HG03575 (cell line): Measurements from ENCODE around the gene DAZL.

Experiments used
- ATAC-seq: cut with Tn5 transposase; IDR thresholded peaks from one replicate; pipeline ENCODE4 v1.9.1; 2021; ENCODE audit not compliant: unreplicated experiment, insufficient number of reproducible peaks, low FRiP score; ENCODE audit errors: extremely low read depth

The DAZL gene

DNA sequence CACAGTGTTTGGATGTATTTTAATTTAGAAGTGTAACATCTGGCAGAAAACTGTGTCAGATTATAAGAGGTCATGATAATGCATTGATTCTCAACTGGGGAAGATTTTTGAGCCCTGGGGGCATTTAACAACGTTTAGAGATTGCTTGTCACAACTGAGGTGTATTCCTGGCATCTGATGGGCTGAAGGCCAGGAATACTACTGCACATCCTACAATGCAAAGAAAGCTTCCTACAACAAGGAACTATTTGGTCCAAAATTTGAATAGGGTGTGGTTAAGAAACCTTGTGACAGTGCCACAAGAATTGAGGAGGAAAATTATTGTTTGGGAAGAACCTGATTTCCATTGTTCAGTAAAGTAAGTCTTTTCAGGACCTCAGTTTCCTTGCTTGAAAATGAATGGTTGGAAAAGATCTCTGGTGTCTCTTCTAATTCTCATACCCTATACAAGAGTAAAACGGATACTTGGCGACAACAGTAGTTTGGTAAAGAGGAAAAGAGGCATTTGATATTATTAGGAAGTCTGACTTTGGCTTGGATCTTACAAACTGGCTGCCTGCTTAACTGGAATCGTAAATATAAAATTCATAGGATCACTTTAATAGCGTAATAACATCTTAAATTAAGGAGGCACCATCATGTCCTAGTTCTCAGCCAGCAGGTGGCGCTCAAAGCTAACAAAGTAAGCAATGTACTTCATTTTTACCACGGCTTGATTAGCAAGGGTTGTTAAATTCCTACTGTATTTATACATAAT, 4.3 kb downstream of the DAZL start:
- no peak for ATAC-seq

DNA sequence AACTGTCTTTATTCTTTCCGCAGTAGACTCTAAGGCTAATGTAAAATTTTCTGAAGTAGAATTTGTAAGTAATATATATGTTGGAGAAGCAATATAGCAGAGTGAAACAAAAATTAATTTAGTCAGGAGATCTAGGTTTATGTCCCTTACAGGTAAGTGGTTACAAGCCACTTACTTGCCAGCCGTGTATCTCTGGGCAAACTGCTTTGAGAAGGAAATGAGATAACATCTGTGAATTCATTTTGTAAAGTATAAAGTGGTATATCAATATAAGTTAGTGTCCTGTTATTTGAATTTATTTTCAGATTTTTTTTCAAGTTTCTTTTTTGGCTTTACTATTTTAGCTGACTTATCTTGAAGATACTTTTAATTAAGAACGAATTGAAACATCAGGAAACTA, 5.5 kb downstream of the DAZL start:
- ATAC-seq, result no peak

DNA sequence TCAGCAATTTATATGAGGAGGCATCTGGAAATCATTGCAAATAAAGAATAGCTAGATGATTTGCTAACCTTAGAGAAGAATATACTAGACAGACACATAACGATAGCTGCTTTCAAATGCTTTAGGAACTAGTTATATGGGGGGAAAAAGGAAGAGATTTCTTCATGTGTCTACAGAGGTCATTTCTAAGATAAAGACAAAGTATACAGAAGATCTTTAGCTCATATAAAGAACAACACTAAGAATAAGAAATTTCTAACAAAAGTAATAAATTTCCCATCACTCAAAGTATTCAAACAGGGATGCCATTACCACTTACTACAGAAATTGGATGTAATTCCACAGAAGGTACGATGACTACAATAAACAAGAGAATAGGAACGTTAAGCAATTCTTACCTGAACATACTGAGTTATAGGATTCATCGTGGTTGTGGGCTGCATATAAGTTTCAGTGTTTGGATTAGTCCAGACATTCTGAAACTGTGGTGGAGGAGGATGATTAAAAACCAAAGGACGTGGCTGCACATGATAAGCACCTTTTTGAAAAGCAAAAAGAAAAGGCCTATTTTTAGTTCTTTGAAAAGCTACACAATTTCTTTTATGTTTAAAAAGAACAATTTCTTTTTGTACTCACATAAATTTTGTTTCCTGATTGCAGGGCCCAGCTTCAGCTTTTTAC, 8.7 kb downstream of the DAZL start:
- ATAC-seq, result no peak

DNA sequence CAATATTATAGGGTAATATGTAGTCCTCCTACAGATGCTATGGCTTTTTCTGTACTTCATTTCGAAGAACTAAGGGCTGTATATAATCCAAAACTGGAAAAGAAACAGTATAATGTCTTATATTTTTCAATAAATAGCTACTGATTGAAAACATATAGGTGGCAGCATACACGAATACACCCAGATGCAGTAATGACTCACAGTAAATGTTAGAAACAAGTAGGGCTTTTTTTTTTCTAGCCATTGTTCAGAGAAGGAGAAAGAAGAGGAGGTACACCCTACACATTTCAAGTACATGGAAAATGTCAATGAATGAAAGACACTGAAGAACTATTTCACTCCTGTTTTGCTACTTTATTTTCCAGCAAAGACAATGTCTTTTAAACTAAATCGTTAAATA, 9.4 kb downstream of the DAZL start:
- no peak for ATAC-seq

DNA sequence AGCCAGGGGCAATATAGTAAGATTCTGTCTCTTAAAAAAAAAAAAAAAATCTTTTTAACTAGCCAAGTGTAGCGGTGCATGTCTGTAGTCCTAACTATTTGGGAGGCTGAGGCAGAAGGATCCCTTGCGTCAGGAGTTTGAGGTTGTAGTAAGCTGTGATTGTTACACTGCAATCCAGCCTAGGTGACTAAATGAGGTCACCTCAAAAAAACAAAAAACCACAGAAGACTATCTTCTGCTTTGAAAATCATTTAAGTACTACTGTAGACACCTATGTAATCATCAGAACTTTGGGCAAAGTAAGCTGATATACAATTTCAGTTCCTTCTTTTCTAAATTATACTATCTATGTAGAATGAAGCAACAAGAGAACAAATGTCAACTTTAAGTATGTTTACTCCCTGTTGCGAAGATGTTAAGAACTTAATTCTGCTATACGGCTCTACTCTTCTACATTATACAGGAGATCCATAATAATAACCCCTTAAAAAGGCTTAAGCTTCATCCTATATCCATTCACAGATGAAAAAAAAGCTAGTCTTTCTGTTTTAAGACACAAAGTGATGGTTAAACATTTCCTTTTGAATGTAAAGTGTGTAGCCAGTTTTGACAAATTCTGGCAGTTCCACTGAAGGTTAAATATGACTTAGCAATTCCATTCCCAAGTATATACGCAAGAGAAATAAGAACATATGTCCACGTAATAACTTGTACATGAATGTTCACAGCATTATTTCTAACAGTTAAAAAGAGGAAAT, 15.2 kb downstream of the DAZL start:
- ATAC-seq, result peak; percentile 98

DNA sequence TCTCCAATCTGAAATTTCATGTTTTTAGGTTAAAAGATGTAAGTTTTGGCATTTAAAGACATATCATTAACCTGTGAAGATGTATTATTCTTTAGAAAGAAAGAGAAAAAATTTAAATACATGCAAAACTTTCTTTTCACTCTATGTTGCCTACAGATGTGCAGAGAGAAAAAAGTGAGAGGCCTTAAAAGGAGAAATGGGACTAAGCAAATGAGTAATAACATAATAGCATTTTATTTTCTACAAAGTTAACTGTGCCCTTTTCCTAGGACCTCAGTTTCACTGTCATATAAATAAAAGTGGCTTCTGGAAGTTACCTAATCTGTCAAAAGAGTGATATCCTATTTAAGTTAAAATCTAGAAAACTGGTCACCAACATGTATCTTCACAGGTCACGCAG, 16.1 kb downstream of the DAZL start:
- no peak for ATAC-seq

DNA sequence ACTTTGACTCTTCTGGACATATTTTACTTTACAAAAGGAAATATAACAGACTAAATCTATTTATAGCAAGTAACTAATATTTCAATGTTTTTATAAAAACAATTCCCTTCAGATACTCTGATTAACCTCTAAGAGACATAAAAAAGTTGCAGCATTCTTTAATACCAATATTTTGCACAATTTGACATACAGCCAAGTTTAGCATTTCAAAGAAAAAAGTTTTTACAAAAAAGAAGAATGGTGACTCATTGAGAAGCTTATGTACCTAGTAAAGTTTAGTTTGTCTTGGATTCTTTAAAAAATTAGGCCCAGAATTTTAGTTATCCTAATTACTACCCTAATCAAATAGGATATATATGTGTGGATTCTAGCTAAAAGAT, 17.6 kb downstream of the DAZL start:
- no peak for ATAC-seq

DNA sequence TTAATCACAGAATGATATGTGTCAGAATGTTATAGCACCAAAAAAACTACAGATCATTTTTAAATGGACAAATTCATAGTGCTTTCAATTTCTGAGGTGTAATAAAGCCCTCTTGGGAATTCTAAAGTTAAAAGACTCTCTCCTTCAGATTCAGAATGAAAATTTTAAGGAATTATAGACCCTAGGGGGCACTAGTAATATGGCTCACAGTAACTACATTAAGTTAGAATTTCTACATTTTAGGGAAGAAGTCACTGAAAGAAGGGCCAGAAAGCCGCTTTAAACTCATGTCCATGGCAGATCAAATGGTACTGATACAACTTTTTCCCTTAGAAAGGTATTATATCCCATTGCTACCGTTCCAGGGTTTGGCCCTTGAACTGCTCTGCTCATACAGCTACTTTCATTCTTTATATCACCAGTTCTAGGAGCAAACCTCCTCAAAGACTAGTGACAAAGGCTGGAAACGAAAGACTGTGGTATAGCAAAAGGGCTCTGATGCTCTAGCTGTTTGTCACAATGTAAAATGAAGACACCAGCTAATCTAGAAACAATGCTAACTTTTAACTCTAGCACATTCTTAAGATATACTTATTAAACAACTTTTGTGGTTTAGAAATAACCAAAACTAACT, 18.1 kb downstream of the DAZL start:
- no peak for ATAC-seq

DNA sequence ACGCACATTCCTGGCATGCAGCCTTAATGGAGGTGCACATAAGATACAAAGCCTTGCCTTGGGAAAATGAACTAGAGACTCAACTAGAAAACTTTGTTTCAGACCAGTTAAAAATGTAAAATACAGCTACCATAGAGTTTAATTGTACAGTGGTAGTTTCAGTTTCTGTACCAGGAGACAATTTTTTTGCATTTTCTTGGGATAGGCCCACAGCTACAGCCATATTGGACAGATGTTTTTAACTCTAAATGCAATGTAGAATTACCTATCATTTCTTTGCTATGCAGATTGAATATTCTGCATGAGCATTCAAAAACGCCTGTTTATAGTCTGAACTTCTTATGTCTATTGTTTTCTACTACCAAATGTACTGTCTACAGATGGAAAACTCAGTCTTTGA, 20.3 kb downstream of the DAZL start:
- ATAC-seq, result no peak

DNA sequence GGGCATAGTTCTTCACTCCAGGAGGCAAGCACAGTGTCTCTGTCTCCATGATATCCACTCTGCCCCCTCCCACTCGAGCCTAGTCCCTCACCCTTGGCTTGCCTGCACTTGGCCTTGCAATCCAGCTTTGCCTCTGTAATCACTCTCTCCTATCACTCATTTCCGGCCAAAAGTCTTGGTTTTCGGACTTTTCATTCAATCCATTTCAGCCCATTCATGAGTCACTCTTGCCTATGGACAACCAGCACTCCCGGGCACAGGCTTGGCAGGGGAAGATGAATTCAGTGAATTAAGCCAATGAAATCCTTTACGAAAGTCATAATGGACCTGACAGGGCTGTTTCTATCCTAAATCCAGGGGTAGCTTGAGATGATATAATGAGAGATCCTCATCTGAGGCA, 21.7 kb downstream of the DAZL start:
- ATAC-seq, result no peak

DNA sequence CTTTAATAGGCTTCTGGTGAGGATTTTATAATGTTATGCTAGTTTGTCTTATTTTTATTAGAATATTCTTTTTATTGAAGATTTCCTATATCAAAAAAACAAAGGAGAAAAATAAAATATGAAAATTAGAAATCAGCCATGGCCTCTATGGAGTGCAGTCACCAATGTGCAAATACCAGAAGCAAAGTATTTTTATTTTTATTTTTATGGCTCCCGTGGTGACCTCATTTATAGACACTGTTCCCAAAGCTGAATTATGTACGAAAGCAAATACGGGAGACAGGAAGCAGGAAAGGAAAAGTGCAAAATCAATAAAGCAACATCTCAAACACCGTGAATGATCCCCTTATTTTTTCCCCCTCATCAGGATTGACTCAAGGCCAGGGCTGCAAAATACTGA, 35.1 kb downstream of the DAZL start:
- ATAC-seq, result no peak

DNA sequence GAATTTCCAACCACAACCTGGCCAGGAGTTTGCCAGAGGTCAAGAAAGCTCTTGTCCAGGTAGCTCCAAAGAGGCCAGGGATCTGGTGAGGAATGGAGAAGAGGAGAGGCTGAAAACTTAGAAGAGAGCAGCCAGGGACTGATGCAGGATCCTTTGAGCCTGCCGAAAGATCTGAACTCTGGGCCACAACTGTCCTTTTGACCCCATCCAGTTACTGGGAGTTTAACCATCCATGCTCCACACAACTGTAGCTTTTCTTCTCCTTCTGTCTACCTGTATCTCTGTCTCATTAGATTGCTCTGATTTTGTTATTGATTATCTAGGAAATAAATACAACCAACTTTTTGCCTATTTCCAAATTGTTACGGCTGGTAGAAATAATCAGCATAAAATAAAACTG, 36.7 kb downstream of the DAZL start:
- no peak for ATAC-seq

DNA sequence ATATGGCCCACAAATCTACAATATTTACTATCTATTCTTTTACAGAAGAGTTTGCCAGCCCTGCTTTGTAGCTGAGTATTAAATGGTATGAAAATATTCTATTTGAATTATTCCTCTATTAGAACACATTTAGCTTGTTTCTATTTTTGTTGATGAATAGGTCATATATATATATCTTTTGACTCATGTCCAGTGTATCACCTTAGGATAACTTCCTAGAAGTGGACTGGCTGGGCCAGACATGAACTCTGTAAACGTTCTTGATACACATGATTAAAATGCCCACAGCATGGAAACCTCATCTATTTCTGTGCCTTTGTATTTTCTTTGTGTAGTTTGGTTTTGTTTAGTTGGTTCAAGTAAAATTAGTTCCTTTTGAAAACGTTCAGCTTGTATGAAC, 37.1 kb downstream of the DAZL start:
- ATAC-seq, result no peak

DNA sequence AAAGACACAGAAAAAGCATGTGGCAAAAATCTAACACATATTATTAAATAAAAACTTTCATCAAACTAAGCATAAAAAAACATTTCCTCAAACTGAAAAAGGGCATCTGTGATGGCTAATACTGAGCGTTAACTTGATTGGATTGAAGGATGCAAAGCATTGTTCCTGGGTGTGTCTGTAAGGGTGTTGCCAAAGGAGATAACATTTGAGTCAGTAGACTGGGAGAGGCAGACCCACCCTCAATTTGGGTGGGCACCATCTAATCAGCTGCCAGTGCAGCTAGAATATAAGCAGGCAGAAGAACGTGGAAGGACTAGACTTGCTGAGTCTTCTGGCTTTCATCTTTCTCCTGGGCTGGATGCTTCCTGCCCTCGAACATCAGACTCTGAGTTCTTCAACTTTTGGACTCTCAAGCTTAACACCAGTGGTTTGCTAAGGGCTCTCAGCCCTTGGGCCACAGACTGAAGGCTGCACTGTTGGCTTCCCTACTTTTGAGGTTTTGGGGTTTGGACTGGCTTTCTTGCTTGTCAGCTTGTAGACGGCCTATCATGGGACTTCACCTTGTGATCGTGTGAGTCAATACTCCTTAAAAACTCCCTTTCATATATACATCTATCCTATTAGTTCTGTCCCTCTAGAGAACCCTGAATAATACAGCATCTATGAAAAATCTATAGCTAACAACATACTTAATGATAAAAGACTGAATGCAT, 45.4 kb downstream of the DAZL start:
- ATAC-seq, result no peak

DNA sequence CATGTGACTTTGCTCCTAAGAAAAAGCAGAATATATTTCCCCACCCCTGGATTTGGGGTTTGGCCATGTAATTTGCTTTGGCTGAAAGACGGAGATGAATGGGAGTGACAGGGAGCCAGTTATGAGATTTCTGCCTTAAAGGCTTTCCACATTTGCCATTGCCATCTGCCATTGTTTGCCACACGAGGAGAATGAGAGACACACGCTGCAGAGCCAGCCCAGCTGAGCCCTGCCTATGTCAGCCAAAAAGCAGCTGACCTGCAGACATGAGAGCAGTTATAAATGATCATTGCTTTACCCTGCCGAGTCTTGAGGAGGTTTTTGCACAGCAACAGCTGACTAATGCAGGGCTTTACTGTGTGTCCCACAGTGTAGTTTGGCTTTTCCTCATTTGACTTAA, 51.1 kb downstream of the DAZL start:
- no peak for ATAC-seq

DNA sequence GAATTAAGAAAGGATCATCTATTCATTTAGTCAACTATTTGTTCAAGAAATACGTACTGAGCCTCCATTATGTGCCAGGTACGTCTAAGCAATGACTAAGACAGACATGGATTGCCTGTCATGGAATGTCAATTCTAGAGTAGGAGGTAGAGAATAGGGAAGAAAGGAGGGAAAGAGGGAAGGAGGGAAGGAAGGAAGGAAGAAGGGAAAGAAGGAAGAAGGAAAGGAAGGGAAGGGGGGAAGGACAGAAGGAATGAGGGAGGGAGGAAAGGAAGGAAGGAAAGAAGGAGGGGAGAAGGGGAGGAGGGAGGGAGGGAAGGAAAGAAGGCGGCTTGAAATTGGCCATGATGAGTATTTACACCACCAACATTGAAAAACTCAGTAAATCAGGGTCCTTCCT, 52.5 kb downstream of the DAZL start:
- no peak for ATAC-seq

DNA sequence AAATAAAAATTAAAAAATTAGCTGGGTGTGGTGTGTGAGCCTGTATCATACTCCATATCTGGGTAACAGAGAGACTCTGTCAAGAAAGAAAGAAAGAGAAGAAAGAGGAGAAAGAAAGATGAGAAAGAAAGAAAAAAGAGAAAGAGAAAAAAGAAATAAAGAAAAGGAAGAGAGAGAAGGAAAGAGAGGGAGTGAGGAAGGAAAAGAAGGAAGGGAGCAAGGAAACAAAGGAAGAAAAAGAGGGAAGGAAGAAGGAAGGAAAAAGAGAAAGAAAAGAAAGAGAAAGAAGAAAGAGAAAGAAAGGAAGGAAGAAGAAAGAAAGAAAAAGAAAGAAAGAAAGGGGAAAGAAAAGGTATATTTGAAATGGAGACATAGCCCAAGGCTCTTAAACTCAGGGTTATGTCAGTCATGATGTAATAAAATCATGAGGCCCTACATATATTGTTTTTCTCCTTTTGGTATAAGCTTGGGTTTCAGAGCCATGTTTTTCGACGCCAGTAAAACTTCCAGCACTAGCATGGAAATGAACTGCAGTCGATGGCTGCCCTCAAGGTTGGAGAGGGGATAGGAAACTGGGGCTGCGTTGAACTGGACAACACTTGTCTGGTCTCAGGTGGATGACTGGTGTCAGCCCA, 53.8 kb downstream of the DAZL start:
- no peak for ATAC-seq

DNA sequence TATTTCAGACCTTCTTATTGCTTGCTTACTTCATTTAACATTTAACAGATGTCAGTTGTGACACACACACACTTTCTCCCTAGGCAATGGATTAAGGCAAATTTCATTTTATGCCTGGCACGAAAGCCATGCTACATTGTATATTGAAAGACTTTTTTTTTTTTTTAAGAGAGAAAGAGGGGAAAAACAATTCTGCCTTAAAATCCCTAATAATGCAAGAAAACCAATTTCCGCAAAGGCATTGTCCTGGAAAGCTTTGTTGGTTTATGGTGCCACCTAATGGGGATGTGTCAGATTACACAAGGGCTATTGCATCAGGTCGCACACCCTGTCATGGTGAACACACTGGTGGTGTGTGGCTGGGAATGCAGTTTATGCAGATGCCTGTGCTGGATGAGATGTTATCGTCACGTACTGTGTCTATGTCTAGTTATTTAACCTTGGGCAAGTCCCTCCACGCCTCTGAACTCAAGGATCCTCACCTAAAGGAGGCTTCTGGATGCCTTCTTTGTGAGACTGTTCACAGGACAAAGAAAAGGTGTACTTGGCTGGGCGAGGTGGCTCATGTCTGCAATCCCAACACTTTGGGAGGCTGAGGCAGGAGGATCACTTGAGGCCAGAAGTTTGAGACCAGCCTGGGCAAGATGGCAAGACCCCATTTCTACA, 54.4 kb downstream of the DAZL start:
- ATAC-seq, result no peak
